HG02763 (cell line): ENCODE data around the gene EPB41L1.

Experiments
- ATAC-seq: cut with Tn5 transposase; IDR thresholded peaks from one replicate; pipeline ENCODE4 v1.9.1; 2021; ENCODE audit warnings: mild to moderate bottlenecking, moderate library complexity; ENCODE audit not compliant: unreplicated experiment

Gene EPB41L1

DNA sequence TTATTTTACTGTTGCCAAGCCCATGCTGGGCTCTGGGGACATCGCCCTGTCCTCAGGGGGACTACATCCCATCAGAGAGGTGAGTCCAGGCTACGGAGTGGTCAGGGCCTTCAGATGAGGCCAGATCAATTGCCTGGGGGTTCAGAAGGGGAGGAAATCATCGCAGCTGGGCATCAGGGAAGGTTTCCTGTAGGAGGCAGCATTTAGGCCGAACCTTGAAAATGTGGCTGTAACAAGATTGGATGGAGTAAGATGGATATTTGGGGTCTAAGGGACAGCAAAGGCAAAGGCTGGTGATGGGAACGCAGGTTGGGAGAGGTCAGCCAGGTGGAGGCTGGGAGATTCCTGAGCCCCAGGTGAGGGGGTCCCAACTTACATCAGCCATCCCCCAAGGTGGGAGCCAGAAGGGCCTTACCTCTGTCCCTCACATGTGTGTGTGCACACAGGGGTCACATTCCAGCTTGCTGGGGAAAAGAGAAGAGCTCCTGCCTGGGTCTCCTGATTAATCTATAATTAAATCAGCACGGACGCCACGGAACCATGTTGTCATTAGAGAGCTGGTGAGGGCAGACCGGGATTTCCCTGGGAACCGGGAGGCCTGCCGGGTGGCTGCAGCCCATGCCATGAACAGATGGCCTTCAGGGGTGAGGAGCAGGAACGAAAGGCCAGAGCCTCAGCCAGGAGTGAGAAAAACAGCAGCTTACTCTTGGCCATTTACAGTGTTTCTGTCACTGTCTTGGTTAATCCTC is 121.1 kb downstream of the EPB41L1 start:
- ATAC-seq: no peak

DNA sequence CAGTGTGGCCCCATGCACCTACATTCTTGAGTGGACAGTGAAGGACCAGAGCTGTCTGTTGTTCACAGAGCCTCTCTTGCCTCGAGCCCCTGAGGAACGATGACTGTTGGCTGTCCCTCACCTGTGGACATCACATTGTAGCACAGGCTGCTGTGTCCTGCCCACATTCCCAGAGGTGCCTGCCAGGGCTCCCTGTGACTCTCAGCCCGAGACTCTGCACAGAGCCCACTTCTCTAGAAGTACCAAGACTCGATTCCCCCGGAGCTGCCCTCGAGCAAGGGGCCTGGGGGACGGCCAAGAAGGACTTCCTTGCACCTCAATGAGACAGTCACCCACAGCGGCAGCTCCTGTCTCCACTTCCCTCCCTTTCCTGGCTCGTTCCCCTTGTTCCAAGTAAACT is 123.0 kb downstream of the EPB41L1 start:
- no peak for ATAC-seq

DNA sequence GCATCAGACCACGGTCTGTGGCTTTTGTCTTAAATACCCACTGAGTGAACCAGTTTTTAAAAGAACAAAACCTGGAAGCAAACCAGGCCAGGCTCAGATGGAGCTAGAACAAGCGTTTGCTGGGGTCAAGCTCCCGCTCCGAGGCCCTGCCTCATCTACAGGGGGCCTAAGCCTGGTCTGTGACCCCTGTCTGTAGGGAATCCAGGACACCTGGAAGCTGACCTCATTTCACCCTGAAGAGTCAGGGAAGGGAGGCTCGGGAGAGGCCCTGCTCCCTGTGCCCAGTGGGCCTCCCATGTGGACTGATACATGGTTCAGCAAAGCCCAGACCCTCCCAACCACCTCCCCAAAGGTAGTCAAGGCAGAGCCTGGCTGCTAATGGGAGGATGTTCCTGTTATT is 124.8 kb downstream of the EPB41L1 start:
- ATAC-seq: no peak

DNA sequence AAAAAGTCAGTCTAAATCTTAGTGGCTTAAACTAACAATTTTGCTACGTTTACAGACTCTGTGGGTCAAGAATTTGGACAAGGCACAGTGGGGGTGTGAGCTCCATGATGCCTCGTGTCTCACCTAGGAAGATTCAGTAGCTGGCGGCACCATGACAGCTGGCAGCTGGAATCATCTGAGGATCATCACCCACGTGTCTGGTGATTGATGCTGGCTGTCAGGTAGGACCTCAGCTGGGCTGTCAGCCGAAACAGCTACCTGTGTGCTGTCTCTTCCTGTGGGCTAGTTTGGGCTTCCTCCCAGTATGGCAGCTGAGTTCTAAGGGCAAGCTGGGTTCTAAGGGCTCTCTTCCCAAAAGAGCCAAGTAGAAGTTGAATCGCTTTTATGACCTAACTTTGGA is 125.2 kb downstream of the EPB41L1 start:
- no peak for ATAC-seq

DNA sequence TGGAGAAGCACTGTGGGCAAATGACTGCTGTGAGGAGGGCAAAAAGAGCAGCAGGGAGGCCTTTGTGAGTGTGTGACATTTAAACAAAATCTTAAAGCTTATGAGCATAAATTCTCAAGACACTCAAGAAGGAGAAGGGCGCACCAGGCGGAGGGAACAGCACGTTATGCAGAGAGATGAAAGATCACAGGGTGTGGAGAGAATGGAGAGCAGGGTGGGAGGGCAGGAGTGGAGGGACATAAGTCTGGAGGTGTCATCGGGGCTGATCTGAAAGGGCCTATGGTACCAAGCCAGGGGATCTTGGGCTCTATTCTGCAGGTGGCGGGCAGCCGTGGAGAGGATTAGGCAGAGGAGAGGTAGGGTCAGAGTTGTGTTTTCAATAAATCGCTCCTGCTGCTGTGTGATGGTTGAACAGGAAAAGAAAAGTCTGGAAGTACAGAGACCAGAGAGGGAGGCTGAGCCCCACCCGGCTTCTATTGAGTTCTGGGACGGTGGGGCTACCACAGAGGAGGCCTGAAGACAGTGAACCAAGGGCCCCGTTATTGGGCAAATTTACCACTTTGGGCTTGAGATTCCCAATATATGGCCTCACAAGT is 127.3 kb downstream of the EPB41L1 start:
- ATAC-seq: no peak
